Measurements from ENCODE around the gene SPATA21. TPM values are rescaled to one million over a fixed set of nuclear protein-coding genes. Genes with fewer than 3 reads are reported as not detected.

Gene SPATA21
- total RNA-seq, 1 donor from 2014 or later: not detected

DNA sequence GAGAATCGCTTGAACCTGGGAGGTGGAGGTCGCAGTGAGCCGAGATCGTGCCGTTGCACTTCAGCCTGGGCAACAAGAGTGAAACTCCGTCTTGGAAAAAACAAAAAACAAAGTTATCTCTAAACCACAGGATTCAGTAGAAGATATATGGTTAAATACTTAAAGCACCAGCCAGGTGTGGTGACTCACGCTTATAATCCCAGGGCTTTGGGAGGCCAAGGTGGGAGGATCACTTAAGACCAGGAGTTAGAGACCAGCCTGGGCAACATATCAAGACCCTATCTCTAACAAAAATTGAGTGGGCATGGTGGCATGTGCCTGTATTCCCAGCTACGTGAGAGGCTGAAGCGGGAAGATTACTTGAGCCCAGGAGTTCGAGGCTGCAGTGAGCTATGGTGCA lies 8.9 kb upstream of the SPATA21 start:
- H3K9me3 Mint-ChIP-seq (ENCODE audit: unreplicated experiment): no peaks in the 10 kb centered on the region
- no peak overlapping the region for H3K27ac Mint-ChIP-seq (ENCODE audit: unreplicated experiment)
- H3K4me1 Mint-ChIP-seq (ENCODE audit: unreplicated experiment): peaks cover 33% of the 10 kb centered on the region
- TF ChIP-seq, protein P1, sequence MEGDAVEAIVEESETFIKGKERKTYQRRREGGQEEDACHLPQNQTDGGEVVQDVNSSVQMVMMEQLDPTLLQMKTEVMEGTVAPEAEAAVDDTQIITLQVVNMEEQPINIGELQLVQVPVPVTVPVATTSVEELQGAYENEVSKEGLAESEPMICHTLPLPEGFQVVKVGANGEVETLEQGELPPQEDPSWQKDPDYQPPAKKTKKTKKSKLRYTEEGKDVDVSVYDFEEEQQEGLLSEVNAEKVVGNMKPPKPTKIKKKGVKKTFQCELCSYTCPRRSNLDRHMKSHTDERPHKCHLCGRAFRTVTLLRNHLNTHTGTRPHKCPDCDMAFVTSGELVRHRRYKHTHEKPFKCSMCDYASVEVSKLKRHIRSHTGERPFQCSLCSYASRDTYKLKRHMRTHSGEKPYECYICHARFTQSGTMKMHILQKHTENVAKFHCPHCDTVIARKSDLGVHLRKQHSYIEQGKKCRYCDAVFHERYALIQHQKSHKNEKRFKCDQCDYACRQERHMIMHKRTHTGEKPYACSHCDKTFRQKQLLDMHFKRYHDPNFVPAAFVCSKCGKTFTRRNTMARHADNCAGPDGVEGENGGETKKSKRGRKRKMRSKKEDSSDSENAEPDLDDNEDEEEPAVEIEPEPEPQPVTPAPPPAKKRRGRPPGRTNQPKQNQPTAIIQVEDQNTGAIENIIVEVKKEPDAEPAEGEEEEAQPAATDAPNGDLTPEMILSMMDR (IDR thresholded peaks at IDR 0.05; ENCODE audit: unreplicated experiment): no peak
- DNase-seq (ENCODE audit: low spot score): no peak
- peaks cover 5% of the 10 kb centered on the region for H3K27me3 Mint-ChIP-seq (ENCODE audit: unreplicated experiment)
- H3K36me3 Mint-ChIP-seq (ENCODE audit: low read depth, unreplicated experiment): peaks cover 56% of the 10 kb centered on the region
- no peak overlapping the region for H3K4me3 Mint-ChIP-seq (ENCODE audit: unreplicated experiment)

- H3K36me3 Mint-ChIP-seq (ENCODE audit: low read depth, unreplicated experiment): peaks cover 54% of the 10 kb centered on the region
- no peak for DNase-seq (ENCODE audit: low spot score)
- no peaks in the 10 kb centered on the region for H3K9me3 Mint-ChIP-seq (ENCODE audit: unreplicated experiment)
- peaks cover 36% of the 10 kb centered on the region for H3K4me1 Mint-ChIP-seq (ENCODE audit: unreplicated experiment)
- peaks cover 8% of the 10 kb centered on the region for H3K27me3 Mint-ChIP-seq (ENCODE audit: unreplicated experiment)
- H3K4me3 Mint-ChIP-seq (ENCODE audit: unreplicated experiment): peak overlapping the region; percentile 42
- no peak overlapping the region for H3K27ac Mint-ChIP-seq (ENCODE audit: unreplicated experiment)
- TF ChIP-seq, protein P1 (IDR thresholded peaks at IDR 0.05; ENCODE audit: unreplicated experiment): no peak
Observed at GRCh38 chr1:16445052-16445451, 7.8 kb upstream of the SPATA21 start.

GRCh38 chr1:16443975-16444770 lies 6.9 kb upstream of the SPATA21 start:
- Mint-ChIP-seq H3K36me3 (ENCODE audit: low read depth, unreplicated experiment) (peaks cover 45% of the 10 kb centered on the region), H3K9me3 (ENCODE audit: unreplicated experiment) (no peaks in the 10 kb centered on the region), H3K4me1 (ENCODE audit: unreplicated experiment) (peaks cover 33% of the 10 kb centered on the region), H3K4me3 (ENCODE audit: unreplicated experiment) (peak overlapping the region; percentile 65), H3K27me3 (ENCODE audit: unreplicated experiment) (peaks cover 9% of the 10 kb centered on the region), H3K27ac (ENCODE audit: unreplicated experiment) (peak overlapping the region; percentile 75)
- DNase-seq (ENCODE audit: low spot score): no peak
- TF ChIP-seq, protein P1 (IDR thresholded peaks at IDR 0.05; ENCODE audit: unreplicated experiment): no peak

GRCh38 chr1:16442941-16443340 lies 5.7 kb upstream of the SPATA21 start:
- Mint-ChIP-seq H3K27me3 (ENCODE audit: unreplicated experiment) (peaks cover 9% of the 10 kb centered on the region), H3K9me3 (ENCODE audit: unreplicated experiment) (no peaks in the 10 kb centered on the region), H3K4me3 (ENCODE audit: unreplicated experiment) (peak overlapping the region; percentile 39), H3K27ac (ENCODE audit: unreplicated experiment) (peak overlapping the region; percentile 91), H3K4me1 (ENCODE audit: unreplicated experiment) (peaks cover 33% of the 10 kb centered on the region), H3K36me3 (ENCODE audit: low read depth, unreplicated experiment) (peaks cover 33% of the 10 kb centered on the region)
- no peak for DNase-seq (ENCODE audit: low spot score)
- TF ChIP-seq, protein P1 (IDR thresholded peaks at IDR 0.05; ENCODE audit: unreplicated experiment): no peak

DNA sequence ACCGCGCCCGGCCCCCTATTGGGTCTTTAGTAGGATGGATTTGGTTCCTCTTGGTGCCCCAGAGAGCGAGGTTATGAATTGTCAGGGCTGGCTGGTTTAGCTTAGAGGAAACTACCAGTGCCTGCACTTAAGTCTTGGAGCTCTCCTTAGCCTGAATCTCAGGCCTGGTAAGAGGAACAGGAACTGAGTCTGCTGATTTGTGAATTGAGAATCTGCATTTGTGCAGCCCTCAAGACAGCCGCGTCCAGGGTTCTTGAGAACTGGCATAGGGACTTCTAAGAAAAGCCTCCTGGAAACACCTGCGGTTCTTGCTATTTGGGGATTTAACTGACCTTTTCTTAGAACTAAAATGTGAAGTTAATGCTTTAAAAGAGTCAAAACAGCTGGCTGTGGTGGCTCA lies 5.0 kb upstream of the SPATA21 start:
- H3K4me3 Mint-ChIP-seq (ENCODE audit: unreplicated experiment): peak overlapping the region; percentile 98
- no peaks in the 10 kb centered on the region for H3K9me3 Mint-ChIP-seq (ENCODE audit: unreplicated experiment)
- peaks cover 27% of the 10 kb centered on the region for H3K36me3 Mint-ChIP-seq (ENCODE audit: low read depth, unreplicated experiment)
- H3K27me3 Mint-ChIP-seq (ENCODE audit: unreplicated experiment): peaks cover 9% of the 10 kb centered on the region
- H3K4me1 Mint-ChIP-seq (ENCODE audit: unreplicated experiment): peaks cover 33% of the 10 kb centered on the region
- TF ChIP-seq, protein P1 (IDR thresholded peaks at IDR 0.05; ENCODE audit: unreplicated experiment): no peak
- no peak for DNase-seq (ENCODE audit: low spot score)
- peak overlapping the region; percentile 97 for H3K27ac Mint-ChIP-seq (ENCODE audit: unreplicated experiment)

Data from endothelial cell (in vitro differentiated cells).